Midbrain (tissue), 1 donor: ENCODE measurements around the gene LCLAT1.
"Not testable (repeated sequence)": the region's sequence is repeated elsewhere in the genome, so short reads cannot be mapped to it uniquely, and the experiment has no call there.

ENCODE experiments used
- DNase-seq: peaks from one replicate; lab custom pipeline; 2025; lab: John Stamatoyannopoulos, UW

Gene LCLAT1

DNA sequence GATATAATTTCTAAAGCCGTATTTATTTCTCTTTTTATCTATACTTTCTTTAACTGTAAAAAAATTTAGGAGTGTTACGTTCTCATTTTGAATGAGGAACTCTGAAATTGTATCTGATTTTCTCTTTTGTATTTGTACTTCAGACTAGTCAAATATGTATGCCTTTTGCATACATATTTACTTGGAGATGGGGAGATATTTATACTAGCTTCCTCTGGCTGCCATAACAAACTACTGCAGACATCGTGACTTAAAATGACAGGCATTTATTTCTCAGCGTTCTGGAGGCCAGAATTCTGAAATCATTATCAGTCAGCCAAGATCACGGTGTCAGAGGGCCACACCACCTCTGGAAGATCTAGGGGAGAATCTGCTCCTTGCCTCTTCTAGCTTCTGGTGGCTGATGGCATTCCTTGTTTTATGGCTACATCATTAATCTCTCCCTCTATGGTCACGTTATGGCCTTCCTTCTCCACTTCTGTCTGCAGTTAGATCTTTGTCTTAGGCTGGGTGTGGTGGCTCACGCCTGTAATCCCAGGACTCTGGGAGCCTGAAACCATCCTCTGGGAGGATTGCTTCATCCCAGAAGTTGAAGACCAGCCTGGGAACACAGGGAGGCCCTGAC lies 8.2 kb downstream of the LCLAT1 start:
- DNase-seq = no peak

DNA sequence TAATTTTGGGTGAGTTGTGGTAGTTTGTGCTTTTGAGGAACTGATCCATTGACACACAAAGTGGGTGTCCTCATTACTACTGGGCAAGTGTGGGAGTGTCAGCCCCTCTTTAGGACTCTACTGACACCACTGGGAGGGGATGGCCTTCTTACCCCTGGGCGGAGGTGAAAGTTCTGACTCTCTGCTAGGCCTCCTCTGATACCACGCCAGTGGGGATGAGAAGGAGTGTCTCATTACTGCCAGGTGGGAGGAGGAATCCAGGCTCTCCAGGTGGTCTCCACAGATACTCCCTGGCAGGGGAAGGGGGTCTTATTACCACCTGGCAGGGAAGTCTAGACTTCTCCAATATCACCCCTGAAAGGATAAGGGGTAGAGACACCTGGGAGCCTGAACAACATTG lies 9.1 kb downstream of the LCLAT1 start:
- no peak for DNase-seq

DNA sequence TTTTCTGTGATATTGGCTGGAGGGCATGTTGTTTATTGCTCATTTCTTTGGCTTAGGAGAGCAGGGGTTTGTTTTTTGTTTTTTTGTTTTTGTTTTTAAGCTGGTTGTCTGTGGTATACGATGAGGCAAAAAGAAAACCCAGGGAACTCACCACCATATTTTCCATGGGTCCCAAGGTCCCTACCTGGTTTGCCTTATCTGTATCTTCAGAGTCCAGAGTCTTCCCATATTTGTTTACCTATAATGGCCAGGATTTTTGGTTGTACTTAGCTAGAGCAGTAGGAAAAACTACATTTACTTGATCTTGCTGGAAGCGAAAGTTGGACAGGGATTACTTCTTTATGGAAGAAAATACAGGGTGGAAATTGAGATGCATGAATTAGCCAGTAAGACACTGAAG lies 9.5 kb downstream of the LCLAT1 start:
- DNase-seq = no peak

DNA sequence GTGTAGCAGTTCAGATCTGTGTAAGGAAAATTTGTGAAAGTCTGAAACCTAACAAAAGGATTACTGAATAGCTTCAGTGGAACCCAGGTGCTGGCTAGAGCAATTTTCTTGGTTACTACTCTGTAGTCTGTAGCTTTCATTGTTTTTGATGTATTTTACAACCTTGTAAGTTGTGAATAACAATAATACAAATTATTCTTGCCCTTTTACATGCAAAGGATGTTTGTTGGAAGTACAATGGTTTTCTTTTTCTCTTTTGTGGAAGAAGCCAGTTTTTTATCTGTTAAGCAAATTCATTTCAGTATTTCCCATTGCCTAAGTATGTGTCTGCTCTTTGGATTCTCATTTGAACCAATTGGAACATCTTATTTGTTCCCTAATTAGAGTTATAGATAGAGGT lies 10.2 kb downstream of the LCLAT1 start:
- no peak for DNase-seq

DNA sequence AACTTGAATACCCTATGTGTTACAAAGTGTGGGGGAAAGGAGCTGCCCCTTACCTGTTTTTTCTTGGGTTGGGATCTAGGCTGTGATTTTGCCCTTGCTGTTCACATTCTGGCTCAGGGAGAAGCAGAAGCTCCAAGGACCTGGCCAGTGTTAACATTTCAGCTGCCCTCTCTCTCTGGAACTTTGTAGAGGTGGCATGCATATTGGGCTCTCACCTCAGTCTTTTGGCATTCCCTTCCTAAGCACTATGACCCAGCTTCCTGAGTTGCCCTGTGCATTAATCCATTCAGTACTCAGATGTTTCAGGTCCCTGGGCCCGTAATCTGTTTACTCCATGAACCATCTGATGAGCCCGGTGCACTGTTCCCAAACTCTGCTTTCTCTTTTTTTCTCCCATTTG lies 12.1 kb downstream of the LCLAT1 start:
- no peak for DNase-seq

DNA sequence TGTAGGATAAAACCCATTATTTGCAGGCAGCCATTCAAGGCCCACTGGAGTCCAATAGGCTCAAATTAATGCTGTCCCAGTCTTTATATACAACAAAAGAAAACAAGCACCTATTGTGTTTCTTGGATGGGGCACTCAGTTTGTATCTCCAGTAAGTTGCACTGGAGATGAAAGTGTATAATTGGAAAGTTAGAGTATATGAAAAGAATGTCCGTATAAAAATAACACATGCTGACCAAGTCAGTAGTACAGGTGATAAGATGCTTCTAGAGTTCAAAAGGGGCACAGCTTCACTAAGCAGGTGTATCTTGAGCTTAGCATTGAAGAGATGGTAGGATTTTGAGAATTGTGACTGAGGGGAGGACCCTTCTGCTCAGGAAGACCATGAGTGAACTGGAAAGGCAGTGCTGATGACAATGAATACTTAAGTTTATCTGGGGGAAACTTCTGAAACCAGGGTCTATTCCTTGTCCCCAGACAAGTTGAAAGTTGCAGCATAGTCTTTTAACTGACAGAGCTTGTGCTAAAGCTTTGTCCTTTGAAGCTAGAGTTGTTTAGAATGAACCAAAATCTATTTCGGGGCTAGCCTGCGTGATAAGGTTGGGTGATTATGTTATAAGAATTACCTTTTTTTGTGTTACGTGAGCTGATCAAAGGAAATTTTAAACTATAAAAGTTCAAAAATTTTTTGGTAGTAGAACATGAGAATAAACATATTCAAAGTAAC lies 15.2 kb downstream of the LCLAT1 start:
- DNase-seq = no peak

DNA sequence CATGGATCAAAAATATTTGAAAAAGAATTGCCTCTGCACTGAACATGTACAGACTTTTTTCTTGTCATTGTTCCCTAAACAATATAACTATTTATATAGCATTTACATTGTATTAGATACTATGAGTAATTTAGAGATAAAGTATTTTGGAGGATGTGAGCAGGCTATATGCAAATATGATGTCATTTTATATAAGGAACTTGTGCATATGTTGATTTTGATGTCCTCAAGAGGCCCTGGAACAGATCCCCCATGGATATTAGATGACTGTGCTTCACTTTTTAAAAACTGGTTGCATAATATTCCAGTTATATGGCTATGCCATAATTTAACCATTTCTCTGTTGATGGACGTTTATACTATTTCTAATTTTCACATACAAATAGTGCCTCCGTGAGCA lies 16.5 kb downstream of the LCLAT1 start:
- no peak for DNase-seq

DNA sequence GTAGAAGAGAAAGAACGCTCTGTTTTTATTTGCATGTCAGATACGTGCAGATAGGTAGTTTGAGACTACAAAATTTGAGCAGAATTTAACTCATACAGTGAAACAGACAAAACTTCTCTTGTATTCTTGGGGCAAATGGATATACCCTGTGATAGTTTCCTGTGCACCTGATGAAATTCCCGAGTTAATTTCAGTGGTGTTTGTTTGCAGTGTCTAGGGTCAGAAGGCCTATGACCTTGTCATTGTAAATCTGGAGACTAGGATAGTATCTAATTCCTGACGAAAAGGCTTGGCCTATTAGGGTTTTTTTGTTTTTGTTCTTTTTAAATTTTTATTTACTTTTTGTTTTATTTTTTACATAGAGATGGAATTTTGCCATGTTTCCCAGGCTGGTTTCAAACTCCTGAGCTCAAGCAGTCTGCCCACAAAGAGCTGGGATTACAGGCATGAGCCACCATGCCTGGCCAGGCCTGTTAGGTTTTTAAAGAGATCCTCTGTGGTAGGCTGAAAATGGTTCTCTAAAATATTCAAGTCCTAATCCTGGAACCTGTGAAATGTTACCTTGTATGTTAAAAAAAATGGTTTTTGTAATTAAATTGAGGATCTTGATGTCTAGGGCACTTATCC lies 17.6 kb downstream of the LCLAT1 start:
- DNase-seq = no peak

DNA sequence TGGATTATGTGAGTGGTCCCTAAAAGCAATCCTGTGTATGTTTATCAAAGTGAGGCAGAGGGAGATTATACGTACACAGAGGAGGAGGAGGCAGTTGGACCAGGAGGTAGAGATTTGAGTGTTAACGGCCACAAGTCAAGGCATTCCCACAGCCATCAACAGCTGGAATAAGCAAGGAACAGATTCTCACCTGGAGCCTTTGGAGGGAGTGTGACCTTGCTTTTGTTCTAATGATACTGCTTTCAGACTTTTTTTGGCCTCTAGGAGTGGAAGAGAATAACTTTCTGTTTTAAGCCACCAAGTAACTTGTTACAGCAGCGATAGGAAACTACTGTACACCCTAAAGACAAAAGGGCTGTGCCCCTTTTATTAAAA lies 18.1 kb downstream of the LCLAT1 start:
- no peak for DNase-seq

DNA sequence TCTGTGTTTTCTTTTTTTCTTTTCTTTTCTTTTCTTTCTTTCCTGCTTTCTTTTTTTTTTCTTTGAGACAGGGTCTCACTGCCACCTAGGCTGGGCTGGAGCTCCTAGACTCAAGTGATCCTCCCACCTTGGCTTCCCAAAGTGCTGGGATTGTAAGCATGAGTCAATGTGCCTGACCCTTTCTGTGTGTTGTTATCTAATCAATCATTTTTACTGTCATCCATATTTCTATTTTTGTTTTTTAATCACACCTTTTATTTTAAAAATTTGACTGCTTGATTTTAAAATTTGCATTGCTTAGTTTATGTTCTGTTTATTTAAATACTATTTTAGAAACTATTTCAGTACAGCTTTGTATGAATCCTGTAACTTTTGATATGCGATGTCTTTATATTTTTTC lies 19.2 kb downstream of the LCLAT1 start:
- DNase-seq = no peak

DNA sequence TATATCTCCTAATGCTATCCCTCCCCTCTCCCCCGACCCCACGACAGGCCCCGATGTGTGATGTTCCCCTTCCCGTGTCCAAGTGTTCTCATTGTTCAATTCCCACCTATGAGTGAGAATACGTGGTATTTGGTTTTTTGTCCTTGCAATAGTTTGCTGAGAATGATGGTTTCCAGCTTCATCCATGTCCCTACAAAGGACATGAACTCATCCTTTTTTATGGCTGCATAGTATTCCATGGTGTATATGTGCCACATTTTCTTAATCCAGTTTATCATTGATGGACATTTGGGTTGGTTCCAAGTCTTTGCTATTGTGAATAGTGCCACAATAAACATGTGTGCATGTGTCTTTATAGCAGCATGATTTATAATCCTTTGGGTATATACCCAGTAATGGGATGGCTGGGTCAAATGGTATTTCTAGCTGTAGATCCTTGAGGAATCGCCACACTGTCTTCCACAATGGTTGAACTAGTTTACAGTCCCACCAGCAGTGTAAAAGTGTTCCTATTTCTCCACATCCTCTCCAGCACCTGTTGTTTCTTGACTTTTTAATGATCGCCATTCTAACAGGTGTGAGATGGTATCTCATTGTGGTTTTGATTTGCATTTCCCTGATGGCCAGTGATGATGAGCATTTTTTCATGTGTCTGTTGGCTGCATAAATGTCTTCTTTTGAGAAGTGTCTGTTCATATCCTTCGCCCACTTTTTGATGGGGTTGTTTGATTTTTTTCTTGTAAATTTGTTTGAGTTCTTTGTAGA lies 20.2 kb downstream of the LCLAT1 start:
- not testable (repeated sequence) for DNase-seq

DNA sequence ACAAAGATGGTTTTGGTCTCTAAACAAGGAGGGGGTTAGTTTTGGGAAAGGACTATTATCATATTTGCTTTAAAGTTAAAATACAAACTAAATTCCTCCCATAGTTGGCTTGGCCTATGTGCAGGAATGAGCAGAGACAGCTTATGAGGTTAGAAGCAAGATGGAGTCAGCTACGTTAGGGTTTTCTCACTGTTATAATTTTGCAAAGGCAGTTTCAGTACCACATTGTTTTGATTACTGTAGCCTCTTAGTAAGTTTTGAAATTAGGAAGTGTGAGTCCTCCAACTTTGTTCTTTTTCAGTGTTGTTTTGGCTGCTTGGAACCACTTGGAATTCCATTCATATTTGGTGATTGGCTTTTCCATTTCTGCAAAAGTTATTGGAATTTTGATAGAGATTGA lies 23.4 kb downstream of the LCLAT1 start:
- no peak for DNase-seq

DNA sequence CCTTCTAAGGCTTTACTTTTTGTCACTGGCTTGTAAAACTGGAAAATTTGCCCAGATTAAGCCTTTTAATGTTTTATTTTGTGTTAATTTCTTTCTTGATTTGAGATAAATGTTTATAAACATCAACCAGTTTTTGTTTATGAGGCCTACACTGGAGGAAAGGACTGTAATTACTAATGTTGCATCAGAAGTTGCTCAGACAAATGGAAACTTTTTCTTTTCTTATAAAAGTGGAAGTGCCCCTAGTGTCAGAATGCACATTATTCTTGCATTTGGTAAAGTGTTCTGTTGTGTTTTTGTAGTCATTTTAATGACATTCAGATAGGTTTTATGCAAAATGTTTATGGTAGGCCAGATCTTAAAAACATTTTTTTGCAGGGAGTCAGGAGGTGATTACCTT lies 25.3 kb downstream of the LCLAT1 start:
- DNase-seq = no peak

DNA sequence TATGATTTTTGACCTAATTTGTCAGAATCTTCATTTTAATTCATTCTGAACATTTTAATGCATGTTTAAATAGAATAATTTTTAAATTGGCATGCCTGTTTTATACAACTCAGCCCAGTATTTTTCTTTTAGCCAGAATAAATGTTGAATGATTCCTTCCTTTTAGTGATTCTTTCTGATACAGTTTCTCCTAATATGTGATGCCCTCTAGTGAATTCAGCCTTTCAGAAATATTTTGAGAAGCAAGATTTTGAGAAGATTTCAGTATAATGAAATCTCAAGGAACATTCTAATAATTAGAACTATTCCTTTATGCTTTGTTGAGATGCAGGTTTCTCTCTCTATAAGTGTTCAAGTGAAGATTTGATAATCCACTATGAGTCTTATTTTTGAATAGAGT lies 28.5 kb downstream of the LCLAT1 start:
- no peak for DNase-seq

DNA sequence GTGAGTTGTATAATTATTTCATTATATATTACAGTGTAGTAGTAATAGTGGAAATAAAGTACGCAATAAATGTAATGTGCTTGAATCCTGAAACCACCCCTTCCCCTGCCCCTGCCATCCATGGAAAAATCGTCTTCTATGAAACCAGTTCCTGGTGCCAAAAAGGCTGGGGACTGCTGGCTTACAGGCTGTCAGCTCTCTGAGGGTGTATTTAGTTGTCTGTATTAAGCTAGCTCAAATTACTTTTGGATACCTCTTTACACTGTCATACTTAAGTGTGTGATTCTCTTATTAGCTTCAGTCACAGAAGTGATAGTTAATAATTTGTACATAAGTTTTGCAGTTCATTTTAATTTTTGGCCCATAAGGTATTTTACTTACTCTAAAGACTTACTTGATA lies 29.6 kb downstream of the LCLAT1 start:
- DNase-seq = no peak

DNA sequence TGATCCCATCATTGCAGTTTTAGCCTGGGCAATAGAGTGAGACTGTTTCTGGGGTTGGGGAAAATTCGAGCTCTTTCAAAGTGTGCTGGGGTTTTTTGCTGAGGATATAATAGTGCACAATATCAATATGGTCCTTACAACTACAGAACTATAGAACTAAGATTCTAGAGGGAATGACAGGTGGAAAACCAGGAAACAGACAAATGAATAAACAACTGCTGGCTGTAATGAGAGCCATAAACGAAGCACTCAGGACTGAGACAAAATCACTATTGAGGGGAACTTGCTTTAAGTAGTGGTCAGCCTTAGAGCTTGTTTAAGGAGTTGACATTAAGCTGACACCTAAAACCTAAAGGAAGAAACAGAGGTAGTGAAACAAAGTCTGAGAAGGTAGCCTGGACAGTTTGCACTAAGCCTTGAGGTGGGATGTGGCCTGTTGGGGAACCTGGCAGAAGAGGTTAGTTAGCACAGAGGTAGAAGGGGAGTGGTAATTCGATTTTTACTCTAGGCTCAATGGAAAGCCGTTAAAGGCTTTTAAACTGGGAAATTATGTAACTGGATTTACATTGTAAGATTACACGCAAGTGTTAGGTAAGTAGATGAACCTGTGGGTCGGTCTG lies 33.8 kb downstream of the LCLAT1 start:
- DNase-seq = no peak

DNA sequence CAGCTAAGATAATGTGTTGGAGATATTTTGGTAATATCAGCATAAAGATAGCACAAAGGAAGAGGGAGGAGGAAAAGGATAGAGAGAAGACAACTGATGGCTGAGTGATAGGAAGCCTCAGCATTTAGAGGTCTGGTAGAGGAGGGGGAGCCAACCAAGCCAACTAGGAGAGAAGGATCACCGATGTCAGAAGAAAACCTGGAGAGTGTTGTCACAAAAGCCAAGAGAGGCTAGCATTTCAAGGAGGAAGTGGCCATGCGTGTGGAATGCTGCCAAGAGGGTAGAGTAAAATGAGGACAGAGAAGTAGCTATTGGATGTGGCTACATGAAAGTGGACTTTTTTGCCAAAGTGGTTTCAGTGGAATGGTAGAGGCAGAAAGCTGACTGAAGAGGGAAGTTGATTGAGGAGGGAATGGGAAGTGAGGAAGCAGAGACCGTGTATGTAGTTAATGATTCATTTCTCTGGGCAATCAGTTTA lies 34.3 kb downstream of the LCLAT1 start:
- peak; percentile 1 for DNase-seq

DNA sequence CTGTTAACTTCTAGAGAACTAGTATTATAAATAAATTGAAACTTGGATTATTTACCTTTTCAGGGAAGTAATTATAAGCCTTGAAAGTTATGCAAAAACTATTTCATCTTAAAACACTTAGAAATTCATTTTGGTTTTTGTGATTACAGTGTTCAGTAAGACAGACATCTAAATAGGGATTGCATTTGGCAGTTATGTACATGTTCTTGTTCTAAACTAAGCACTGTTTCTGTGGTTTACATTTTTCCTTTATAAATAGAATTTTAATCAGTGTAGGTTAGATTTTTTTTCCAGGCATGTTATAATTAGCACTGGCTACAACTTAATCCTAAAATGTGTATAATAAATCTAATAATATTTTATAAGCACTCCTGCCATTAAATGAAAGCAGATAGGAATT lies 35.0 kb downstream of the LCLAT1 start:
- no peak for DNase-seq

DNA sequence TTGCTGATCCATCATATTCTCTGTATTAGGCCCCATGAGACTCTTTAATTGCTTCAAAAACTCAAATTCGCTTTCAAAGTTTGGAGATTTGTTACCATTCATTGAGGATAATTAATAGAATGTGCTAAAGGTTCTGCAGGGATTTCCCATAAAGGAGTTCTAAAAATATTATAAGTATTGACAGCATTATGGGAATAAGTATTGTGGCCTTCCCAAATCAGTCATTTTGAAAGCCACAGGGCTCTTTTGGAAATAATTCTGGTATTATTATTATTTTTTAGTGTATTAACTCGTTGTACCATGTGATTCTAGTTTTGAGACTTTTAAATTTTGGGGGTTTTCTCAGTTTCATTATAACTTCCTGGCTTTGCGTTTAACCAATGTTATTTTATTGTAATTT lies 37.1 kb downstream of the LCLAT1 start:
- no peak for DNase-seq

DNA sequence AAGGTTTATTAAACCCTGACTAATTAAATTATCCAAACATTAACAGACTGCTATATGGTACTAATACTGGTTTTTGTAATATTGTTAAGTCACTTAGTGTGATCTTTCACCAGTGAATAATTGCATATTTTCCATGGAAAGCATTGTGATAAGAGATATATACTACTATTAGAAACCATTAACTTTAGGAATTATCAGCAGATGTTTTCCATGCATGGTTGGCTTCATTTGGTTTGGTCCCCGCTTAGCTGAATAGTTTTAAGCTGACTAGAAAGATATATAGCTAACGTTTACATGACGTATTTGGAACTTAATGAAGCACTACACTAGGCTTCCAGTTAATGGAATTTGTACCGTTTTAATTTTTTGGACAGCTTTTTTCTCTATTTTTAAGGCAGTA lies 37.9 kb downstream of the LCLAT1 start:
- DNase-seq = no peak

DNA sequence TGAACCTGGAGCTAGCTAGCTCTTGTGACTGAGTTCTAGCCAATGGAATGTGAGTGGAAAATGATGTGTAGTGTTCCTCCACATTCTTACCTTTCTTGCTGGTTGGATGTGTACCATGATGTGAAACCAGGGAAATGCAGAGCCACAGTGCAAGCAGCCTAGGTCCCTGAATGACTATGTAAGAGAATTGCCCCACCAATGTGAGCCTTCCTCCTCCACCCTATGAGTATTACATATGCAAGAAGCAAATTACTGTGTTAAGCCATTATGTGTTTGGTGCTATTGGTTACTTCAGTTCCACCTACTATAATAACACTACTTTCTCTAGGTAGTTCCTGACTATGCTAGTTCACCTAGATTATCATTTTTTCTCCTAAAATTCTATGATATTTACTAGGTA lies 39.6 kb downstream of the LCLAT1 start:
- no peak for DNase-seq

DNA sequence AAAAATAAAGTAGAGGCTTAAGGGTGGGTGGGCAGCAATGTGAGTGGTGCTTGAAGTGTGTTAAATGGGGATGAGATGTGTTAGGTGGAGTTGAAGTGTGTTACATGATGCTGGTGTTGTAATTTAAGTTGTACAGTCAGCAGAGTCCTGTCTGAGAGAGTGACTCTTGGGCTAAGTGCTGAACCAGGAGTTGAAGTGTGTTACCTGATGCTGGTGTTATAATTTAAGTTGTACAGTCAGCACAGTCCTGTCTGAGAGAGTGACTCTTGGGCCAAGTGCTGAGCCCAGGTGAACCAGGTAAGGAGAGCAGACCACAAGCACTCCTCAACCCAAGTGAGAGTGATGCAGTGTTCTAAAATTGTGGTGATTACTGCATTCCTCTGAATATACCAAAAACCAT lies 40.6 kb downstream of the LCLAT1 start:
- no peak for DNase-seq
